Measurements from ENCODE around the gene BCL2L2.

BCL2L2 gene

DNA sequence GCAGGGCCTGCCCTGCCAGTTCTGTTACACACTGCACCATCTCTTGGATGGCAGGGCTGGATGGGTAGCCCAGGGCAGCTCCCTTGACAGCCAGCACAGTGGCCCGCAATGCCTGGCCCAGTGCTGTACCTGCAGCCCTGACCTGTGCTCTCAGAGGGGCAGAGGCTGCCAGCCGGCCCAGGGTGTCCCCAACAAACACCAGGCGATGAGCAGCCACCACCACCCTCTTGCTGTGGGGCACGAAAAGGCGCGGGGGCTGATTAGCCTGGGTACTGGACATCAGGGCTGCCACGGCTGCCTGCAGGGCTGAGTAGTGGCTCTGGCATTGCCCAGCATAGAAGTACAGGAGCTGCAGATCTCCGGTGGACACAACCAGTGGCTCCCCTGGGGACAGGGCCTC lies 50.6 kb downstream of the BCL2L2 start:
- H3K4me3 ChIP-seq (ENCODE audit: low read depth, low read length): no peak overlapping the region
- TF ChIP-seq, protein P1, sequence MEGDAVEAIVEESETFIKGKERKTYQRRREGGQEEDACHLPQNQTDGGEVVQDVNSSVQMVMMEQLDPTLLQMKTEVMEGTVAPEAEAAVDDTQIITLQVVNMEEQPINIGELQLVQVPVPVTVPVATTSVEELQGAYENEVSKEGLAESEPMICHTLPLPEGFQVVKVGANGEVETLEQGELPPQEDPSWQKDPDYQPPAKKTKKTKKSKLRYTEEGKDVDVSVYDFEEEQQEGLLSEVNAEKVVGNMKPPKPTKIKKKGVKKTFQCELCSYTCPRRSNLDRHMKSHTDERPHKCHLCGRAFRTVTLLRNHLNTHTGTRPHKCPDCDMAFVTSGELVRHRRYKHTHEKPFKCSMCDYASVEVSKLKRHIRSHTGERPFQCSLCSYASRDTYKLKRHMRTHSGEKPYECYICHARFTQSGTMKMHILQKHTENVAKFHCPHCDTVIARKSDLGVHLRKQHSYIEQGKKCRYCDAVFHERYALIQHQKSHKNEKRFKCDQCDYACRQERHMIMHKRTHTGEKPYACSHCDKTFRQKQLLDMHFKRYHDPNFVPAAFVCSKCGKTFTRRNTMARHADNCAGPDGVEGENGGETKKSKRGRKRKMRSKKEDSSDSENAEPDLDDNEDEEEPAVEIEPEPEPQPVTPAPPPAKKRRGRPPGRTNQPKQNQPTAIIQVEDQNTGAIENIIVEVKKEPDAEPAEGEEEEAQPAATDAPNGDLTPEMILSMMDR (IDR thresholded peaks at IDR 0.05; ENCODE audit: low read depth, low read length): no peak
- DNase-seq (ENCODE audit: low read depth, low spot score): no peak
- in situ Hi-C loops (cut with HindIII; ENCODE audit: low sequenced_read_pairs): no loop called here

- no peak overlapping the region for H3K4me3 ChIP-seq (ENCODE audit: low read depth, low read length)
- TF ChIP-seq, protein P1 (IDR thresholded peaks at IDR 0.05; ENCODE audit: low read depth, low read length): no peak
- DNase-seq (ENCODE audit: low read depth, low spot score): no peak
- in situ Hi-C loops (cut with HindIII; ENCODE audit: low sequenced_read_pairs): no loop called here
Measured at GRCh38 chr14:23358042-23358441, 51.4 kb downstream of the BCL2L2 start.

DNA sequence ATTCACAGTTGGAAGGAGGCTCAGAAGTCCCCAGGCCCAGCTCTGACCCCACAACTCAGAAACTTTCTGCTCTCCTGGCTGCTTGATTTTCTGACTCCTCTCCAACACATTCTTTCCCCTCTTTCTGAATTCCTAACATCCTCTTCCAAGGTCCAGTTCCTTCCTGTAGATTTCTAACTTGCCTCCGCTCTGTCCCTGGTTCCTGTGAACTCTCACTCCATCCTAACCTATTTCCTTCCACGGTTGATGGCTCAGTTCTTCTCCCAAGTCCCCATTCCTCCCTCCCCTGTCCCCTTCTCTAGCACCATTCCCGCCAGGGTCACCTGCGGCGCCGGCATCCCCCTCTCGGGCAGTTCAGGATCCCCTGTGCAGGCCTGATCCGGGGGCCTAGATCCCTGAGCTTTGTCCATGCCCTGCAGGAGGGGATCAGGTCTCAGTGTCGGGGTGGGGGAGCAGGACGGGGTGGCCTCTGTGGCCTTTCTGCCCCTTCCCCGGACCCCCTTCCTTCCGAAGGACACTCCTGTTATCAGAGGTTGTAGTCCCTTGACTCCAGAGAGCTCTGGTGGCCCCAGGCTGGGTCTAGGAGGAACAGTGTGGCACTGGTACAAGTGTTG lies 52.0 kb downstream of the BCL2L2 start:
- no peak overlapping the region for H3K4me3 ChIP-seq (ENCODE audit: low read depth, low read length)
- TF ChIP-seq, protein P1 (IDR thresholded peaks at IDR 0.05; ENCODE audit: low read depth, low read length): no peak
- DNase-seq (ENCODE audit: low read depth, low spot score): no peak
- in situ Hi-C loops (cut with HindIII; ENCODE audit: low sequenced_read_pairs): no loop called here

DNA sequence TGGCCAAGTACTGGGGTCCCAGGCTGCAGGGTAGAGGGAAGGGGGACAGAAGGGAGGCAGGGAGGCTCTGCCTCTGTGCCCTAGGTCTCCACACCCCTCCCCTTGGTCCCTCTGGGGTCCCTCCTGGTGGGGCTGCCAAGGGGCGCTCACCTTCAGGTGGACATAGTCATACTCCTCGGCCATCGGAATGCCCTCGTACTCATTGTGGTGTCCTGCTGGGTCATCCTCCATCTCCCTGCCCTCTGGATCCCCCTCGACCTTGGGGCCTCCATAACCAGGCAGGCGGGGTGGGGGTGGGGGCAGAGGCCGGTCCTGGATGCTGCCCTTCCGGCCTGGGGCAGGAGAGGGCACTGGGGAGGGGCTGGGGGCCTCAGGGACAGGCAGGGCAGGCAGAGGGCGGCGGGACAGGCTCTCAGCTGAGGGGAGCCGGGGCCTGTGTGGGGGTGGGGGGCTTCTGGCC lies 52.6 kb downstream of the BCL2L2 start:
- no peak overlapping the region for H3K4me3 ChIP-seq (ENCODE audit: low read depth, low read length)
- TF ChIP-seq, protein P1 (IDR thresholded peaks at IDR 0.05; ENCODE audit: low read depth, low read length): no peak
- no peak for DNase-seq (ENCODE audit: low read depth, low spot score)
- in situ Hi-C loops (cut with HindIII; ENCODE audit: low sequenced_read_pairs): no loop called here

GRCh38 chr14:23359722-23360447 lies 53.3 kb downstream of the BCL2L2 start:
- in situ Hi-C loops (cut with HindIII; ENCODE audit: low sequenced_read_pairs): no loop called here
- H3K4me3 ChIP-seq (ENCODE audit: low read depth, low read length): no peak overlapping the region
- DNase-seq (ENCODE audit: low read depth, low spot score): no peak
- TF ChIP-seq, protein P1 (IDR thresholded peaks at IDR 0.05; ENCODE audit: low read depth, low read length): no peak

GRCh38 chr14:23360496-23360895 lies 53.9 kb downstream of the BCL2L2 start:
- in situ Hi-C loops (cut with HindIII; ENCODE audit: low sequenced_read_pairs): no loop called here
- no peak for DNase-seq (ENCODE audit: low read depth, low spot score)
- no peak overlapping the region for H3K4me3 ChIP-seq (ENCODE audit: low read depth, low read length)
- TF ChIP-seq, protein P1 (IDR thresholded peaks at IDR 0.05; ENCODE audit: low read depth, low read length): peak; percentile 24
